Upper lobe of right lung (tissue), 1 donor: ENCODE measurements around the gene ABCC1. TPM values are rescaled to one million over a fixed set of nuclear protein-coding genes. Genes with fewer than 3 reads are reported as not detected.
"Not testable (repeated sequence)": the region's sequence is repeated elsewhere in the genome, so short reads cannot be mapped to it uniquely, and the experiment has no call there.

Experiments
- ATAC-seq: fragments of 200-7000 bp; cut with Tn5 transposase; one replicate; pipeline ENCODE4 v1.9.1; 2020; ENCODE audit warnings: mild to moderate bottlenecking, moderate library complexity
- DNase-seq: peaks from one replicate; pipeline ENCODE4 v3.0.0-alpha.2; 2020
- H3K27ac ChIP-seq: fragments of 200-600 bp; one replicate; pipeline ENCODE4 v1.8.0; 2022
- H3K27me3 ChIP-seq: fragments of 200-600 bp; one replicate; pipeline ENCODE4 v1.8.0; 2022; ENCODE audit warnings: mild to moderate bottlenecking
- H3K36me3 ChIP-seq: fragments of 200-600 bp; one replicate; pipeline ENCODE4 v1.8.0; 2022
- H3K4me1 ChIP-seq: fragments of 200-600 bp; one replicate; pipeline ENCODE4 v1.8.0; 2022
- H3K4me3 ChIP-seq: fragments of 200-600 bp; one replicate; pipeline ENCODE4 v1.8.0; 2022; ENCODE audit warnings: mild to moderate bottlenecking
- H3K9me3 ChIP-seq: fragments of 200-600 bp; one replicate; pipeline ENCODE4 v1.8.0; 2022
- CTCF ChIP-seq: fragments of 200-600 bp; IDR thresholded peaks from one replicate; pipeline ENCODE4 v1.8.0; 2022; ENCODE audit warnings: antibody characterized with exemption
- intact Hi-C: fragments of 100-400 bp; cut with DNase I; formaldehyde crosslinking; loops from one replicate; pipeline ENCODE4 v1.11.0; 2022
- total RNA-seq: library from RNA; stranded (reverse); fragmentation: NEBNext Ultra II Directional; extraction: Animal tissue kit (Norgen Biotek cat#: 25700); gene quantifications from one replicate; pipeline ENCODE4 v1.2.1, GENCODE V29; 2021
- donor health status: DM: no; HTN: yes; CAD: no; lungs with severe emphysema.

ABCC1 gene
- total RNA-seq, 1 donor from 2014 or later = 50.6 TPM

GRCh38 chr16:15933781-15934180 is 15.6 kb upstream of the ABCC1 start:
- H3K4me3 ChIP-seq = no peak overlapping the region
- H3K9me3 ChIP-seq = no peaks in the 10 kb centered on the region
- no peaks in the 10 kb centered on the region for H3K4me1 ChIP-seq
- H3K36me3 ChIP-seq = no peaks in the 10 kb centered on the region
- no peak for ATAC-seq
- intact Hi-C loops = no loop called here
- no peaks in the 10 kb centered on the region for H3K27me3 ChIP-seq
- TF ChIP-seq CTCF = no peak
- no peak overlapping the region for H3K27ac ChIP-seq
- DNase-seq = peak; percentile 8

- TF ChIP-seq CTCF = no peak
- Histone ChIP-seq H3K27me3 (no peaks in the 10 kb centered on the region), H3K9me3 (no peaks in the 10 kb centered on the region), H3K27ac (no peak overlapping the region), H3K36me3 (no peaks in the 10 kb centered on the region), H3K4me3 (no peak overlapping the region), H3K4me1 (no peaks in the 10 kb centered on the region)
- DNase-seq (no peak), ATAC-seq (no peak)
- intact Hi-C loops = no loop called here
Measured at GRCh38 chr16:15934991-15935390, 14.4 kb upstream of the ABCC1 start.

- ATAC-seq (peak; percentile 75), DNase-seq (peak; percentile 61)
Measured at GRCh38 chr16:15936809-15937208, 12.6 kb upstream of the ABCC1 start.

GRCh38 chr16:15942931-15943690 is 6.3 kb upstream of the ABCC1 start:
- Histone ChIP-seq H3K9me3 (no peaks in the 10 kb centered on the region), H3K4me1 (no peaks in the 10 kb centered on the region), H3K27ac (no peak overlapping the region), H3K36me3 (no peaks in the 10 kb centered on the region), H3K4me3 (no peak overlapping the region), H3K27me3 (no peaks in the 10 kb centered on the region)
- TF ChIP-seq CTCF = no peak
- intact Hi-C loops = no loop called here
- peak; percentile 1 for DNase-seq
- ATAC-seq = no peak

More at GRCh38 chr16:15936809-15937208, 12.6 kb upstream of the ABCC1 start:
- intact Hi-C loops, H3K4me1 ChIP-seq, H3K36me3 ChIP-seq, H3K27ac ChIP-seq, H3K9me3 ChIP-seq, H3K4me3 ChIP-seq, H3K27me3 ChIP-seq: not testable (repeated sequence)

GRCh38 chr16:15946257-15947044 is 3.0 kb upstream of the ABCC1 start:
- H3K27me3 ChIP-seq = no peaks in the 10 kb centered on the region
- no peak overlapping the region for H3K27ac ChIP-seq
- TF ChIP-seq CTCF = no peak
- no peaks in the 10 kb centered on the region for H3K36me3 ChIP-seq
- no peak overlapping the region for H3K4me3 ChIP-seq
- H3K9me3 ChIP-seq = no peaks in the 10 kb centered on the region
- intact Hi-C loops = no loop called here
- DNase-seq (no peak), ATAC-seq (no peak)
- H3K4me1 ChIP-seq = peaks cover 7% of the 10 kb centered on the region

GRCh38 chr16:15947983-15948509 is 1.4 kb upstream of the ABCC1 start:
- Histone ChIP-seq H3K4me3 (no peak overlapping the region), H3K36me3 (no peaks in the 10 kb centered on the region), H3K27ac (no peak overlapping the region), H3K4me1 (peaks cover 17% of the 10 kb centered on the region), H3K9me3 (no peaks in the 10 kb centered on the region), H3K27me3 (no peaks in the 10 kb centered on the region)
- DNase-seq = no peak
- intact Hi-C loops = no loop called here
- ATAC-seq = no peak
- TF ChIP-seq CTCF = no peak
